Kidney (tissue), 14 donors: ENCODE measurements around the gene KIDINS220. TPM values are rescaled to one million over a fixed set of nuclear protein-coding genes. Genes with fewer than 3 reads are reported as not detected.

Source experiments
- DNase-seq, 5 donors: peaks; one replicate each; pipeline ENCODE4 v3.0.0-alpha.2; 2013 to 2020
- FAIRE-seq: peaks from 2 replicates; lab custom pipeline; 2012; peaks lifted over from hg19 to GRCh38; lab: Jason Lieb, UNC
- H3K27ac ChIP-seq, 2 donors: one replicate each; pipeline ENCODE4 v1.7.0; 2013; ENCODE audit warnings: low read depth in 2 of 2, low read length in 2 of 2, inconsistent platforms in 1 of 2
- H3K27me3 ChIP-seq: one replicate; pipeline ENCODE4 v1.7.1; 2013; ENCODE audit warnings: low read length, inconsistent platforms; ENCODE audit not compliant: control insufficient read depth, insufficient read depth
- H3K36me3 ChIP-seq, 3 donors: one replicate each; pipeline versions ENCODE4 v1.7.0 to v1.7.1; 2013; ENCODE audit warnings: low read length in 3 of 3, control low read depth in 1 of 3, inconsistent platforms in 1 of 3; ENCODE audit not compliant: insufficient read depth in 3 of 3, control insufficient read depth in 2 of 3
- H3K4me1 ChIP-seq, 3 donors: one replicate each; pipeline versions ENCODE4 v1.7.0 to v1.7.1; 2013; ENCODE audit warnings: low read length in 3 of 3, inconsistent platforms in 1 of 3, low read depth in 1 of 3; ENCODE audit not compliant: control insufficient read depth in 2 of 3, insufficient read depth in 2 of 3
- H3K4me3 ChIP-seq, 3 donors: one replicate each; pipeline versions ENCODE4 v1.7.0 to v1.8.1; 2013; ENCODE audit warnings: low read length in 3 of 3, control low read depth in 1 of 3, inconsistent platforms in 1 of 3
- H3K9ac ChIP-seq, 3 donors: one replicate each; pipeline versions ENCODE4 v1.7.0 to v1.7.1; 2013; ENCODE audit warnings: low read length in 3 of 3, control low read depth in 1 of 3, inconsistent platforms in 1 of 3
- H3K9me3 ChIP-seq, 3 donors: one replicate each; pipeline versions ENCODE4 v1.7.0 to v1.7.1; 2013; ENCODE audit warnings: low read length in 3 of 3, control low read depth in 1 of 3, inconsistent platforms in 1 of 3; ENCODE audit not compliant: control insufficient read depth in 2 of 3, insufficient read depth in 1 of 3
- intact Hi-C: fragments of 100-400 bp; cut with DNase I; formaldehyde crosslinking; loops from one replicate; pipeline ENCODE4 v1.11.1; 2022
- polyA plus RNA-seq: library from polyadenylated mRNA; stranded (reverse); fragments of 350-450 nt; fragmentation: Illumina TruSeq; extraction: RNeasy Lipid Tissue Mini Kit (QIAGEN cat#74804); gene quantifications from one replicate; pipeline ENCODE4 v1.2.3, GENCODE V29; 2014; ENCODE audit warnings: low read depth, low replicate concordance; ENCODE audit not compliant: insufficient read depth
- total RNA-seq: library from RNA; stranded (reverse); fragmentation: NEBNext Ultra II Directional; extraction: Animal tissue kit (Norgen Biotek cat#: 25700); gene quantifications from one replicate; pipeline ENCODE4 v1.2.1, GENCODE V29; 2021
- TF ChIP-seq, protein P1 (sequence below): IDR thresholded peaks from 3 replicates; pipeline ENCODE4 v1.5.1; 2012; ENCODE audit warnings: mild to moderate bottlenecking, moderate library complexity, borderline replicate concordance; ENCODE audit not compliant: insufficient read depth; ENCODE audit errors: extremely low read depth
- donor health status: control.
- donor health status: control.
- donor health status: control.
- donor health status: control.
- donor health status: control.
- donor health status: DM: yes; HTN: yes; CAD: no.
- donor health status: Normal renal cell carcinoma (clear cell type).

The KIDINS220 gene
- total and polyA plus RNA-seq, 2 donors from 2014 or later: 12.3 to 56.6 TPM

DNA sequence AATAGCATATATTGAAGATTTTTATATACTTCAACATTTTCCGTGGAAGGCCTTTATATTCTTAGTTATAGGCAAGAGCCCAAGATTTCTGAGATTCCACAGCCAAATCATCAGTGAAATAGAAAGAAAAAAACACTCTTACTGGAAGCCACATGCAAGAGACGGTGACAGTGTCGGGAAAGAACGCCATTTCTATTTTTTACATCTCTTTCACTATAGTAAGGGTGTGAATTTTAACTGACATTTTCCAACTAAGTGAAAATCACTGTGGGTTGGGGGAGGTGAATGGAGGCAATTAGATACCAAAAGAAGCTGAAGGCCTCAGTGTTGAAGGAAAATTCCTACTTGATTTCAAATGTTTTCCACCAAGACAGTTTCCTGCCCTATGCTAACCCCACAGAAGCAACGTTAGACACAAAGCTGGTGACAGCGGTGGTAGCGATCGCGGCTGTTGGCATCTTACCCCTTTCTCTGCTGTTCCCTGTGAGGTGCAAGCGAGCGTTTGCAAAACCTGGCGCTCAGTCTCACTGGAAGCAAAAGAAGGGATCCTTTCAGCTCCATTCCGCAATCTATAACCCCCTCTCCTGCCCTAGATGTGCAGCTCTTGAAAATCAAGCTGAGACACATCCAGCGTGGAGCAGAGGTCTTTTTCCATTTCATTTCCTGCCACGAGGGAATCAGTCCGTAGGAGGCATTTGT is 135.6 kb downstream of the KIDINS220 start:
- intact Hi-C loops: no loop called here
- Histone ChIP-seq H3K27ac (no peak overlapping the region), H3K9me3 (no peaks in the 10 kb centered on the region), H3K4me1 (no peaks in the 10 kb centered on the region), H3K4me3 (no peak overlapping the region), H3K27me3 (no peaks in the 10 kb centered on the region), H3K9ac (no peak overlapping the region), H3K36me3 (no peaks in the 10 kb centered on the region)
- DNase-seq (no peak), FAIRE-seq (no peak)
- TF ChIP-seq, protein P1, sequence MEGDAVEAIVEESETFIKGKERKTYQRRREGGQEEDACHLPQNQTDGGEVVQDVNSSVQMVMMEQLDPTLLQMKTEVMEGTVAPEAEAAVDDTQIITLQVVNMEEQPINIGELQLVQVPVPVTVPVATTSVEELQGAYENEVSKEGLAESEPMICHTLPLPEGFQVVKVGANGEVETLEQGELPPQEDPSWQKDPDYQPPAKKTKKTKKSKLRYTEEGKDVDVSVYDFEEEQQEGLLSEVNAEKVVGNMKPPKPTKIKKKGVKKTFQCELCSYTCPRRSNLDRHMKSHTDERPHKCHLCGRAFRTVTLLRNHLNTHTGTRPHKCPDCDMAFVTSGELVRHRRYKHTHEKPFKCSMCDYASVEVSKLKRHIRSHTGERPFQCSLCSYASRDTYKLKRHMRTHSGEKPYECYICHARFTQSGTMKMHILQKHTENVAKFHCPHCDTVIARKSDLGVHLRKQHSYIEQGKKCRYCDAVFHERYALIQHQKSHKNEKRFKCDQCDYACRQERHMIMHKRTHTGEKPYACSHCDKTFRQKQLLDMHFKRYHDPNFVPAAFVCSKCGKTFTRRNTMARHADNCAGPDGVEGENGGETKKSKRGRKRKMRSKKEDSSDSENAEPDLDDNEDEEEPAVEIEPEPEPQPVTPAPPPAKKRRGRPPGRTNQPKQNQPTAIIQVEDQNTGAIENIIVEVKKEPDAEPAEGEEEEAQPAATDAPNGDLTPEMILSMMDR: no peak

DNA sequence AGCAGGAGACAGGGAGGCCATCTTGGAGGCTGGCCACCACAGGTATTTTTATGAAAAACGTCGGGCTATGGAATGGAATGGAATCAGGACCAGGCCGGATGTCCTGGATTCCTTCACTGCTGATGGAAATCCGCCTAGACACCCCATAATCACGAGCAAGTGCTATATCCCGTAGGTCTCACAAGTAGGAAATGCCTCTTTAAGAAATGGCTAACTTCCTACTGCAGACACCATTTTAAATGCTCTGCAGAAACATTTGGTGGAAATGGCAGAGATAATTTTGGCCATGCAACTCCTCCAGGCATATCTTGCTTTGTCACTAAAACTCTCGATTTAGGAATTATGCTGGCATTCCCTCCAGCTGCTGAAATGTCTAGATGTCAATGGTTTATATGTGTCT is 137.6 kb downstream of the KIDINS220 start:
- intact Hi-C loops: loop anchor here (10.0 kb wide), 1 partner anchor 1265 kb away; no protein-coding TSS in a partner anchor

DNA sequence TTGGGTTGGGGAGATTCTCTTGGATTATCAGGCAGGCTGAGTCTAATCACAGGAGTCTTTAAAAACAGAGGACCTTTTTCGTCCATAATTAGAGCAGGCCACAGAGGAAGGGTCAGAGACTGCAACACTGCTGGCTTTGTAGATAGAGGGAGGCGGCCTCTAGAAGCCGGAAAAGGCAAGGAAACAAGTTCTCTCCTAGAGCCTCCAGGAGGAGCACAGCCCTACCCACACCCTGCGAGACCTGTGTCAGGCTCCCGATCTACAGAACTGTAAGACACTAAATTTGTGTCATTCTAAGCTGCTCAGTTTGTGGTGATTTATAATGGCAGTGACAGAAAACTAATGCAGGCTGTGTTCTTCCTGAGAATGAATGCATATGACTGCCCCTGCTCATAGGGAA is 140.2 kb downstream of the KIDINS220 start:
- intact Hi-C loops: loop anchor here (10.0 kb wide), 1 partner anchor 1262 kb away; no protein-coding TSS in a partner anchor
- no peak for DNase-seq

More for the DNA sequence above, 137.6 kb downstream of the KIDINS220 start:
- Histone ChIP-seq H3K4me1 (no peaks in the 10 kb centered on the region), H3K4me3 (no peak overlapping the region), H3K36me3 (no peaks in the 10 kb centered on the region), H3K9ac (no peak overlapping the region), H3K27me3 (no peaks in the 10 kb centered on the region), H3K9me3 (no peaks in the 10 kb centered on the region), H3K27ac (no peak overlapping the region)
- DNase-seq (no peak), FAIRE-seq (no peak)
- TF ChIP-seq, protein P1: no peak

More for the DNA sequence above, 140.2 kb downstream of the KIDINS220 start:
- H3K9ac ChIP-seq: no peak overlapping the region
- H3K4me1 ChIP-seq: peaks cover 0 to 6% (median 0%) of the 10 kb centered on the region in 3 donors
- no peak overlapping the region for H3K27ac ChIP-seq
- H3K9me3 ChIP-seq: no peaks in the 10 kb centered on the region
- TF ChIP-seq, protein P1: no peak
- H3K27me3 ChIP-seq: no peaks in the 10 kb centered on the region
- H3K36me3 ChIP-seq: no peaks in the 10 kb centered on the region
- no peak overlapping the region for H3K4me3 ChIP-seq
- FAIRE-seq: no peak
